ENCODE measurements around the gene EMCN.

DNA sequence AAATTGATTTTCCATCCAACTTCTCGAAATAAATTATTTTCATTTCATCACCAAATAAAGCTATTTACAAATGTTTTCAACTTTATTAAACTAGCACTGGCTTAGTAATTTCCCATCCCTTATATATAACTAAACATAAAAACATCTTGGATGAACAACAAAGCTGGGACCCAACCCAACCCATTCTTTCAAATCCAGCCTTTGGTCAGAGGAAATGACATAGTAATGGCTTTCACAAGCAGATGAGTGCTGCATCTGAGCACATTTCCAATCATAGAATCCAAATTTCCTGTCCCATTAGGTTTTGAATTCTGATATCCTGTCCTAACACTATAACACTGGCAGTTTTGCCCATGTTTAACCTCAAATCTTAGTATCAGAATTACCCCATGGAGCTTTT lies 7.9 kb upstream of the EMCN start:
- TF ChIP-seq YY1 (IDR thresholded peaks at IDR 0.05; ENCODE audit: insufficient read depth, insufficient read length) (no peak), ZNF274 (IDR thresholded peaks at IDR 0.05; ENCODE audit: low read depth, low read length) (no peak), SUZ12 (IDR thresholded peaks at IDR 0.05; ENCODE audit: extremely low read depth, insufficient read depth, insufficient read length) (no peak)

All from NT2/D1 (cell line).